SK-N-SH (cell line): ENCODE data around the gene SYT1. TPM values are rescaled to one million over a fixed set of nuclear protein-coding genes. Genes with fewer than 3 reads are reported as not detected.

ENCODE experiments used
- CTCF ChIA-PET: fragments of 300-600, 350-600 bp; formaldehyde crosslinking; extraction: SDS; loops from one replicate; lab custom pipeline; 2021; lab: Yijun Ruan, JAX
- POLR2A ChIA-PET: fragments of 350-600 bp; sonication (Branson Sonifier 250); formaldehyde crosslinking; extraction: SDS; loops from one replicate; lab custom pipeline; 2020; ENCODE audit warnings: antibody characterized with exemption, inconsistent platforms; lab: Yijun Ruan, JAX
- DNase-seq: peaks from one replicate; pipeline ENCODE4 v3.0.0; 2012
- H2AFZ ChIP-seq: fragments of 200-600 bp; sonication (generic); 2 replicates; pipeline ENCODE4 v1.8.1; 2016; ENCODE audit warnings: antibody characterized with exemption, mild to moderate bottlenecking, low read depth
- H3F3A ChIP-seq: fragments of 200-600 bp; sonication (generic); replicated peaks from 2 replicates; pipeline ENCODE3; 2016; ENCODE audit warnings: antibody characterized with exemption, mild to moderate bottlenecking; ENCODE audit not compliant: insufficient read depth
- H3K27ac ChIP-seq, 2 experiments: fragments of 200-500 bp in 1 of 2; fragments of 200-600 bp in 1 of 2; sonication (Bioruptor generic) in 1 of 2; sonication (generic), shearing (Covaris generic) in 1 of 2; 2 replicates each; pipeline versions ENCODE4 v1.5.1 to v1.6.1; 2014 to 2016; ENCODE audit warnings: low read depth in 2 of 2, inconsistent platforms in 1 of 2, low read length in 1 of 2, mild to moderate bottlenecking in 1 of 2, mixed read lengths in 1 of 2
- H3K27me3 ChIP-seq: fragments of 200-600 bp; sonication (generic), shearing (Covaris generic); 2 replicates; pipeline ENCODE4 v1.6.1; 2016; ENCODE audit warnings: mixed run types; ENCODE audit not compliant: insufficient read depth
- H3K36me3 ChIP-seq, 2 experiments: fragments of 200-500 bp in 1 of 2; fragments of 200-600 bp in 1 of 2; sonication (Bioruptor generic) in 1 of 2; sonication (generic) in 1 of 2; replicated peaks in 1 of 2; 2 replicates each; pipeline versions ENCODE3 to v1.5.1; 2014 to 2016; ENCODE audit warnings: low read length in 1 of 2, mild to moderate bottlenecking in 1 of 2; ENCODE audit not compliant: insufficient read depth in 2 of 2, control insufficient read depth in 1 of 2
- H3K4me1 ChIP-seq, 2 experiments: fragments of 200-500 bp in 1 of 2; fragments of 200-600 bp in 1 of 2; sonication (Bioruptor generic) in 1 of 2; sonication (generic), shearing (Covaris generic) in 1 of 2; 2 replicates each; pipeline versions ENCODE4 v1.5.1 to v1.6.1; 2014 to 2016; ENCODE audit warnings: low read depth in 1 of 2, low read length in 1 of 2, mixed run types in 1 of 2; ENCODE audit not compliant: insufficient read depth in 2 of 2, control insufficient read depth in 1 of 2
- H3K4me2 ChIP-seq: fragments of 200-600 bp; sonication (generic), shearing (Covaris generic); 2 replicates; pipeline ENCODE4 v1.6.1; 2017; ENCODE audit warnings: mixed run types
- H3K4me3 ChIP-seq, 2 experiments: fragments of 200-500 bp in 1 of 2; fragments of 200-600 bp in 1 of 2; sonication (Bioruptor generic) in 1 of 2; sonication (generic), shearing (Covaris generic) in 1 of 2; 2 replicates each; pipeline versions ENCODE4 v1.5.1 to v1.8.1; 2014 to 2016; ENCODE audit warnings: low read depth in 2 of 2, inconsistent platforms in 1 of 2, low read length in 1 of 2, mild to moderate bottlenecking in 1 of 2, mixed read lengths in 1 of 2, moderate library complexity in 1 of 2
- H3K79me2 ChIP-seq: fragments of 200-600 bp; sonication (generic); 2 replicates; pipeline ENCODE4 v1.8.1; 2017; ENCODE audit warnings: mild to moderate bottlenecking; ENCODE audit not compliant: insufficient read depth
- H3K9ac ChIP-seq: fragments of 200-600 bp; sonication (generic); 2 replicates; pipeline ENCODE4 v1.6.1; 2017; ENCODE audit warnings: mixed run types
- H3K9me2 ChIP-seq: fragments of 200-600 bp; sonication (generic); 2 replicates; pipeline ENCODE4 v1.6.1; 2017; ENCODE audit warnings: mixed run types
- H3K9me3 ChIP-seq: fragments of 200-600 bp; sonication (generic); 2 replicates; pipeline ENCODE4 v1.6.1; 2017; ENCODE audit warnings: mixed run types, mild to moderate bottlenecking, moderate library complexity
- H4K20me1 ChIP-seq: fragments of 200-600 bp; sonication (generic); 2 replicates; pipeline ENCODE4 v1.6.1; 2017; ENCODE audit warnings: mild to moderate bottlenecking, mixed run types; ENCODE audit not compliant: insufficient read depth
- CHD2 ChIP-seq: fragments of 150-350 bp; IDR thresholded peaks from 2 replicates; pipeline ENCODE4 v1.6.1; 2018; ENCODE audit warnings: low read length; ENCODE audit not compliant: partially characterized antibody
- ELF1 ChIP-seq: IDR thresholded peaks from 2 replicates; pipeline ENCODE4 v1.4.0; 2012
- EP300 ChIP-seq, 2 experiments: IDR thresholded peaks; 2 replicates each; pipeline versions ENCODE4 v1.4.0 to v1.6.1; 2012; ENCODE audit warnings: borderline replicate concordance in 1 of 2, low read depth in 1 of 2, low read length in 1 of 2
- FOSL2 ChIP-seq: IDR thresholded peaks from 2 replicates; pipeline ENCODE4 v1.4.0; 2012; ENCODE audit warnings: low read depth, mild to moderate bottlenecking, moderate library complexity, borderline replicate concordance
- FOXM1 ChIP-seq: IDR thresholded peaks from 2 replicates; pipeline ENCODE4 v1.4.0; 2012; ENCODE audit warnings: low read depth, mild to moderate bottlenecking
- GABPA ChIP-seq: IDR thresholded peaks from 2 replicates; pipeline ENCODE4 v1.4.0; 2012; ENCODE audit warnings: low read depth, mild to moderate bottlenecking
- MEF2A ChIP-seq: IDR thresholded peaks from 2 replicates; pipeline ENCODE4 v1.4.0; 2012; ENCODE audit warnings: low read depth, borderline replicate concordance
- NFIC ChIP-seq: IDR thresholded peaks from 2 replicates; pipeline ENCODE4 v1.4.0; 2012; ENCODE audit warnings: borderline replicate concordance
- RAD21 ChIP-seq: IDR thresholded peaks from 2 replicates; pipeline ENCODE4 v1.6.1; 2012; ENCODE audit warnings: mild to moderate bottlenecking, low read length
- SMC3 ChIP-seq: IDR thresholded peaks from 2 replicates; pipeline ENCODE4 v1.6.1; 2012; ENCODE audit warnings: low read depth, low read length, improper control_type of control experiment
- TAF1 ChIP-seq: IDR thresholded peaks from 2 replicates; pipeline ENCODE4 v1.6.1; 2012; ENCODE audit warnings: low read depth, mild to moderate bottlenecking, low read length, moderate library complexity, borderline replicate concordance
- WGBS: methylation state at CpG from one replicate; pipeline ENCODE4 v1.1.6; 2017; ENCODE audit warnings: low lambda C conversion rate; 5-methylcytosine and 5-hydroxymethylcytosine counted together
- polyA plus RNA-seq, 3 experiments: library from polyadenylated mRNA; depleted of rRNA; stranded (reverse); fragments of >200 nt; gene quantifications; 2 replicates each; pipeline ENCODE4 v1.2.3, GENCODE V29; 2012
- TF ChIP-seq, protein P1 (sequence below): IDR thresholded peaks from 2 replicates; pipeline ENCODE4 v1.4.0; 2012; ENCODE audit warnings: low read depth, borderline replicate concordance
- TF ChIP-seq, protein P2 (sequence below): fragments of 150-350 bp; IDR thresholded peaks from 2 replicates; pipeline ENCODE4 v1.6.1; 2017; ENCODE audit warnings: antibody characterized with exemption, low read length, low read depth, borderline replicate concordance

Gene SYT1
- polyA plus RNA-seq, 1 of the 3 experiments (the other 2 are of a cell fraction) = 12.7 TPM

DNA sequence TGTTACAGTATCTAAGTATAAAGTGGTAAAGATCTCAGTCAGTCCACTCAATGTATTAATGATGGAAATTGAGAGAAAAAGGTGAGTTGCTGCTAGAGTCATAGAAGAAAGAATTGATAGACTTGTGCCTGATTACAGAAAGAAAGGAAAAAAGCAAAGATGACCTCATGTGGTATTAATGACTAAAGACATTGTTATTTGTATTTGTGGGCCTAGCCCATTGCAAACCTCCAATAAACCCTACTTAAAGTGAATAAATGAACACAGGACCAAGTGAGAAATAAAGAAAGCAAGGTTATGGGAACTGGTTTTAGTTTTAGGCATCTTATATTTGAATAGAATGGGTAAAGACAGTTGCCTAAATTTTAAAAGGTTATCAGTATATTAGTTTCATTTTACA lies 105.5 kb downstream of the SYT1 start:
- Histone ChIP-seq H3K36me3 (peaks cover 0 to 14% of the 10 kb centered on the region in 2 experiments), H3K9me3 (no peaks in the 10 kb centered on the region), H3K4me2 (no peak overlapping the region), H3K27me3 (no peaks in the 10 kb centered on the region), H3K4me3 (no peak overlapping the region), H3K4me1 (no peaks in the 10 kb centered on the region; a peak in 1 of 4 replicates), H2AFZ (no peak overlapping the region), H3K9me2 (no peaks in the 10 kb centered on the region), H4K20me1 (no peaks in the 10 kb centered on the region), H3K27ac (no peak overlapping the region), H3K9ac (no peak overlapping the region), H3F3A (peaks cover 3% of the 10 kb centered on the region), H3K79me2 (no peaks in the 10 kb centered on the region)
- no peak for TF ChIP-seq CHD2
- no peak for TF ChIP-seq ELF1
- no peak for TF ChIP-seq TAF1
- POLR2A ChIA-PET = no interaction called here
- CTCF ChIA-PET = interaction anchor here (0.6 kb wide), 1 partner anchor 32 kb away, joined by 3 read pairs; no protein-coding TSS in a partner anchor
- no peak for DNase-seq

DNA sequence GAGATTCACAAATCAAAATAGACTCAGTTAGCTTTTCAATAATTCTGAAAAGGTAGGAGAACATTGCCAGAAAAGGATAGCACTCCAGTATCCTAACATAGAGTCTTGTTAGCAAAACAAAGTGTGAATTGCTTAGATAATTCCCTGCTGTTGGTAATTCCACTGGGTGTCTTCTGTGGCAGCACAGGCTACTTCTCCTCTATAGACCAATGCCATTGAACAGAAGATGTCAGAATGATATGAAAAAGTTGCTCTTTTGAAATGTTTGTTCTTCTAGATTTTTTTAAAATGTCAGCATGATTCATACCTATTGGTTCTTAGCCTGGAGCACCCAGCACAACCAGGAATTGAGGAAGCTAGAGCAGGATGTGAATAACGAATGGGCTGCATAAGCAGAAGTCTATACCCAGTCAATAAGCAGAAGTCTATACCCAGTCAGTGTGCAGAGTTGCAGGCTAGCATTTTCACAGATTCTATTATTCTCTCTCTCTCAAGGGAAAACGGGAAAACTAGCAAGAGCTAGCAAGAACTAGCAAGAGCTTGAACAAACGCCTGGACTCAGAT lies 112.8 kb downstream of the SYT1 start:
- H3K9me2 ChIP-seq = no peaks in the 10 kb centered on the region
- H3K4me2 ChIP-seq = no peak overlapping the region
- H3F3A ChIP-seq = peaks cover 4% of the 10 kb centered on the region
- no peaks in the 10 kb centered on the region; the same call in 1 of the 2 replicates for H3K79me2 ChIP-seq
- DNase-seq = no peak
- ChIA-PET CTCF (no interaction called here), POLR2A (no interaction called here)
- H3K27me3 ChIP-seq = no peaks in the 10 kb centered on the region
- no peaks in the 10 kb centered on the region for H3K9me3 ChIP-seq
- H2AFZ ChIP-seq = no peak overlapping the region
- no peak overlapping the region for H3K9ac ChIP-seq
- H3K27ac ChIP-seq = no peak overlapping the region
- H3K4me3 ChIP-seq = no peak overlapping the region
- H4K20me1 ChIP-seq = no peaks in the 10 kb centered on the region
- TF ChIP-seq FOSL2 = no peak
- TF ChIP-seq, protein P1, sequence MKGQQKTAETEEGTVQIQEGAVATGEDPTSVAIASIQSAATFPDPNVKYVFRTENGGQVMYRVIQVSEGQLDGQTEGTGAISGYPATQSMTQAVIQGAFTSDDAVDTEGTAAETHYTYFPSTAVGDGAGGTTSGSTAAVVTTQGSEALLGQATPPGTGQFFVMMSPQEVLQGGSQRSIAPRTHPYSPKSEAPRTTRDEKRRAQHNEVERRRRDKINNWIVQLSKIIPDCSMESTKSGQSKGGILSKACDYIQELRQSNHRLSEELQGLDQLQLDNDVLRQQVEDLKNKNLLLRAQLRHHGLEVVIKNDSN = no peak
- no peak for TF ChIP-seq TAF1
- TF ChIP-seq SMC3 = no peak
- TF ChIP-seq NFIC = no peak
- no peak for TF ChIP-seq EP300 (IDR thresholded peaks at IDR 0.05; ENCODE audit: borderline replicate concordance in 1 of 2, low read depth in 1 of 2, low read length in 1 of 2)
- TF ChIP-seq, protein P2, sequence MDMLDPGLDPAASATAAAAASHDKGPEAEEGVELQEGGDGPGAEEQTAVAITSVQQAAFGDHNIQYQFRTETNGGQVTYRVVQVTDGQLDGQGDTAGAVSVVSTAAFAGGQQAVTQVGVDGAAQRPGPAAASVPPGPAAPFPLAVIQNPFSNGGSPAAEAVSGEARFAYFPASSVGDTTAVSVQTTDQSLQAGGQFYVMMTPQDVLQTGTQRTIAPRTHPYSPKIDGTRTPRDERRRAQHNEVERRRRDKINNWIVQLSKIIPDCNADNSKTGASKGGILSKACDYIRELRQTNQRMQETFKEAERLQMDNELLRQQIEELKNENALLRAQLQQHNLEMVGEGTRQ = no peak
- TF ChIP-seq RAD21 = no peak
- TF ChIP-seq MEF2A = no peak
- TF ChIP-seq GABPA = no peak
- no peak for TF ChIP-seq FOXM1
- TF ChIP-seq, all 33 proteins: peak for 0
- Histone ChIP-seq H3K4me1 (no peaks in the 10 kb centered on the region), H3K36me3 (peaks cover 35 to 43% of the 10 kb centered on the region in 2 experiments)
- WGBS = 98% methylated on average over 3 of the region's 3 CpGs
